GM23338 (cell line): Measurements from ENCODE around the gene JCHAIN.
"Not testable (repeated sequence)": the region's sequence is repeated elsewhere in the genome, so short reads cannot be mapped to it uniquely, and the experiment has no call there.

Experiments used
- CREB1 ChIP-seq: fragments of 250-450 bp; sonication (Bioruptor Pico); IDR thresholded peaks from 2 replicates; pipeline ENCODE4 v1.5.0; 2020; ENCODE audit warnings: low read depth, mild to moderate bottlenecking, moderate library complexity
- EZH2 ChIP-seq: fragments of 200-600 bp; sonication (generic); IDR thresholded peaks from one replicate; pipeline ENCODE4 v1.8.0; 2017; ENCODE audit warnings: antibody characterized with exemption, mild to moderate bottlenecking, low read depth; ENCODE audit not compliant: unreplicated experiment
- EZH2phosphoT487 ChIP-seq: fragments of 200-600 bp; sonication (generic); IDR thresholded peaks from one replicate; pipeline ENCODE4 v1.8.1; 2018; ENCODE audit warnings: antibody characterized with exemption; ENCODE audit not compliant: unreplicated experiment
- POLR2AphosphoS5 ChIP-seq: IDR thresholded peaks from 2 replicates; pipeline ENCODE4 v1.6.1; 2016; ENCODE audit warnings: antibody characterized with exemption, low read depth
- ZNF331 ChIP-seq: fragments of 250-450 bp; sonication (Bioruptor Pico); IDR thresholded peaks from 2 replicates; pipeline ENCODE4 v1.5.0; 2020; ENCODE audit warnings: low read depth, mild to moderate bottlenecking, moderate library complexity
- TF ChIP-seq, protein P1 (sequence below), 2 experiments: fragments of 200-600 bp in 1 of 2; sonication (generic) in 1 of 2; conservative IDR thresholded peaks; 2 replicates each; pipeline versions ENCODE4 v1.5.1 to v1.6.1; 2016 to 2017; ENCODE audit warnings: antibody characterized with exemption in 2 of 2, low read depth in 2 of 2, mild to moderate bottlenecking in 2 of 2, moderate library complexity in 1 of 2
- TF ChIP-seq, protein P2 (sequence below): IDR thresholded peaks from 2 replicates; pipeline ENCODE4 v1.6.1; 2016; ENCODE audit warnings: antibody characterized with exemption

GRCh38 chr4:70694633-70695032 lies 28.3 kb upstream of the JCHAIN start:
- TF ChIP-seq, protein P1, sequence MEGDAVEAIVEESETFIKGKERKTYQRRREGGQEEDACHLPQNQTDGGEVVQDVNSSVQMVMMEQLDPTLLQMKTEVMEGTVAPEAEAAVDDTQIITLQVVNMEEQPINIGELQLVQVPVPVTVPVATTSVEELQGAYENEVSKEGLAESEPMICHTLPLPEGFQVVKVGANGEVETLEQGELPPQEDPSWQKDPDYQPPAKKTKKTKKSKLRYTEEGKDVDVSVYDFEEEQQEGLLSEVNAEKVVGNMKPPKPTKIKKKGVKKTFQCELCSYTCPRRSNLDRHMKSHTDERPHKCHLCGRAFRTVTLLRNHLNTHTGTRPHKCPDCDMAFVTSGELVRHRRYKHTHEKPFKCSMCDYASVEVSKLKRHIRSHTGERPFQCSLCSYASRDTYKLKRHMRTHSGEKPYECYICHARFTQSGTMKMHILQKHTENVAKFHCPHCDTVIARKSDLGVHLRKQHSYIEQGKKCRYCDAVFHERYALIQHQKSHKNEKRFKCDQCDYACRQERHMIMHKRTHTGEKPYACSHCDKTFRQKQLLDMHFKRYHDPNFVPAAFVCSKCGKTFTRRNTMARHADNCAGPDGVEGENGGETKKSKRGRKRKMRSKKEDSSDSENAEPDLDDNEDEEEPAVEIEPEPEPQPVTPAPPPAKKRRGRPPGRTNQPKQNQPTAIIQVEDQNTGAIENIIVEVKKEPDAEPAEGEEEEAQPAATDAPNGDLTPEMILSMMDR (conservative IDR thresholded peaks at IDR 0.05; ENCODE audit: low read depth in 2 of 2), result not testable (repeated sequence)
- not testable (repeated sequence) for TF ChIP-seq EZH2; CREB1 (CRISPR knock-in tag); EZH2phosphoT487; POLR2AphosphoS5; ZNF331 (CRISPR knock-in tag)
- TF ChIP-seq, protein P2, sequence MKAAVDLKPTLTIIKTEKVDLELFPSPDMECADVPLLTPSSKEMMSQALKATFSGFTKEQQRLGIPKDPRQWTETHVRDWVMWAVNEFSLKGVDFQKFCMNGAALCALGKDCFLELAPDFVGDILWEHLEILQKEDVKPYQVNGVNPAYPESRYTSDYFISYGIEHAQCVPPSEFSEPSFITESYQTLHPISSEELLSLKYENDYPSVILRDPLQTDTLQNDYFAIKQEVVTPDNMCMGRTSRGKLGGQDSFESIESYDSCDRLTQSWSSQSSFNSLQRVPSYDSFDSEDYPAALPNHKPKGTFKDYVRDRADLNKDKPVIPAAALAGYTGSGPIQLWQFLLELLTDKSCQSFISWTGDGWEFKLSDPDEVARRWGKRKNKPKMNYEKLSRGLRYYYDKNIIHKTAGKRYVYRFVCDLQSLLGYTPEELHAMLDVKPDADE, result not testable (repeated sequence)
